ENCODE results near the gene GUCY2C.

Gene GUCY2C

DNA sequence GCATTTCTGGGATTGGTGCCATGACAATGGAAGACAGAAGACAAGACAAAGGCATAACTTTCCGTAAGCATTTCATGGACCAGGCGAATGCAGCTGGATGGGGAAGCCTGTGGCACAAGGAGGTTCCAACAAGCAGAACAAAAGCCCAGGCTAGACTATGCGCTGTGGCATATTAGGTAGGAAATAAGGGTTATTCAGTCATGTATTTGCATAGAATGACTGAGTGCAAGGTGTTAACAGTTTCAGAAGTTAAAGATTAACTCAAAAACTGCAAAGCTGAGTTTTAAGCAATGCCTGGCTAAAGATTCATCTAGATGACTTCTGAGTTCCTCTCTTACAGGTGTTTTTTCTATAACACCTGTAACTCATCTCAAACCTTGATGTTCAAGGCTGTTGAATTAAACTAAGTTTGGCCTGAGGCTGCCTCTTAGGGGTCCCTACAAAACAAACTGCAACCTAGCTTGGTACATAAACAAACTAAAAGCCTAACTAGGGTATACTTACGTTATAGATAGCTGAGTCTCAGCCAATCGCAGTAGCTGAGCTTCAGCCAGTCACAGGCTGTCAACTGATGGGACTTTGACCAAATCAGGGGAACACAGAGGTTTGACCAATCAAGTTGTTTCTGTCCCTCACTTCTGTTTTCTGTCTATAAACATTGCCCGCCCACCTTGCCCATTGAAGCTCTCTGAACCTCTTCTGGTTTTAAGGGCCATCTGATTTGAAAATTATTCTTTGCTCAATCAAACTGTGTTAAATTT is 76.5 kb downstream of the GUCY2C start:
- Histone ChIP-seq H2BK120ac (ENCODE audit: insufficient read depth, low read length, poor library complexity) (no peak overlapping the region), H3K79me2 (ENCODE audit: control insufficient read depth, insufficient read depth, low read length, poor library complexity) (no peaks in the 10 kb centered on the region), H3K79me1 (ENCODE audit: low read length) (no peaks in the 10 kb centered on the region), H3K9me3 (ENCODE audit: insufficient read depth, low read depth, low read length) (no peaks in the 10 kb centered on the region), H2AK5ac (ENCODE audit: low read length) (no peak overlapping the region), H2BK5ac (ENCODE audit: low read depth, low read length, poor library complexity) (no peak overlapping the region), H2BK12ac (ENCODE audit: low read length) (no peak overlapping the region), H3K4me3 (ENCODE audit: low read depth, low read length) (no peak overlapping the region), H3K4ac (ENCODE audit: low read depth, low read length) (no peak overlapping the region), H4K8ac (ENCODE audit: low read depth, low read length) (no peak overlapping the region), H2AFZ (ENCODE audit: insufficient read depth, low read length, poor library complexity) (no peak overlapping the region), H3K36me3 (ENCODE audit: control insufficient read depth in 1 of 2, insufficient read depth in 2 of 2, low read length in 2 of 2) (no peaks in the 10 kb centered on the region), H3K4me2 (ENCODE audit: low read length) (no peak overlapping the region), H3K4me1 (ENCODE audit: control insufficient read depth in 1 of 2, insufficient read depth in 2 of 2, low read length in 2 of 2) (no peaks in the 10 kb centered on the region), H3K27me3 (ENCODE audit: insufficient read depth, low read length) (no peaks in the 10 kb centered on the region), H4K91ac (ENCODE audit: low read depth, low read length) (no peak overlapping the region), H3K27ac (ENCODE audit: low read depth, low read length) (no peak overlapping the region), H3K9ac (ENCODE audit: low read length) (no peak overlapping the region), H3K14ac (ENCODE audit: low read length) (no peak overlapping the region), H4K12ac (ENCODE audit: low read depth, low read length) (no peak overlapping the region), H3K23ac (ENCODE audit: low read length) (no peak overlapping the region), H3K18ac (ENCODE audit: low read length) (no peak overlapping the region)
- DNase-seq, result no peak
- no CpG with 5 or more reads among the region's 6 CpGs for WGBS (ENCODE audit: extremely low coverage, insufficient coverage, insufficient read length)

DNA sequence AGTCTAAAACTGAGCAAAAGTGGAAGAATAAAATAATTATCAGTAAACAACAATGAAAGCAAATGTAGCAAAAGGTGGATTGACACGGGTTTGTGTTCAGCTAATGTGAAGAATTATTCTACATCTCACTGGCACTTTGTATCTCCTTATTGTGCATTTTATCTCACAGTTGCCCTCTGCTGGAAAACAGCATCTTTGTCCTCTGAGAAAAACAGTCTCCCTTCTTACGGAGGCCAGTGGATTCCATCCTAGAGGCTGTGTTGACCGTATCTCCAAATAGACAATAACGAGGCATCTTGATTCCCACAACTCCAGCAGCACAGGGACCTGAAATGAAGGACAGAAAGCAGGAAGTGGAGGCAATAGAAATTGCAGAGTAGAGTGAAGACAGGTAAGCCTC is 77.4 kb downstream of the GUCY2C start:
- no peaks in the 10 kb centered on the region for H3K79me2 ChIP-seq (ENCODE audit: control insufficient read depth, insufficient read depth, low read length, poor library complexity)
- no peak overlapping the region for H4K91ac ChIP-seq (ENCODE audit: low read depth, low read length)
- H2BK12ac ChIP-seq (ENCODE audit: low read length), result no peak overlapping the region
- no peak overlapping the region for H2BK5ac ChIP-seq (ENCODE audit: low read depth, low read length, poor library complexity)
- no peak overlapping the region for H4K8ac ChIP-seq (ENCODE audit: low read depth, low read length)
- no peak overlapping the region for H3K14ac ChIP-seq (ENCODE audit: low read length)
- H3K4ac ChIP-seq (ENCODE audit: low read depth, low read length), result no peak overlapping the region
- H3K9ac ChIP-seq (ENCODE audit: low read length), result no peak overlapping the region
- no CpG with 5 or more reads among the region's 4 CpGs for WGBS (ENCODE audit: extremely low coverage, insufficient coverage, insufficient read length)
- no peak overlapping the region for H3K18ac ChIP-seq (ENCODE audit: low read length)
- no peak overlapping the region for H2AFZ ChIP-seq (ENCODE audit: insufficient read depth, low read length, poor library complexity)
- no peak overlapping the region for H3K4me2 ChIP-seq (ENCODE audit: low read length)
- no peaks in the 10 kb centered on the region for H3K4me1 ChIP-seq (ENCODE audit: control insufficient read depth in 1 of 2, insufficient read depth in 2 of 2, low read length in 2 of 2)
- H3K4me3 ChIP-seq (ENCODE audit: low read depth, low read length), result no peak overlapping the region
- no peaks in the 10 kb centered on the region for H3K27me3 ChIP-seq (ENCODE audit: insufficient read depth, low read length)
- H3K27ac ChIP-seq (ENCODE audit: low read depth, low read length), result no peak overlapping the region
- no peak overlapping the region for H3K23ac ChIP-seq (ENCODE audit: low read length)
- H3K9me3 ChIP-seq (ENCODE audit: insufficient read depth, low read depth, low read length), result no peaks in the 10 kb centered on the region
- no peaks in the 10 kb centered on the region for H3K79me1 ChIP-seq (ENCODE audit: low read length)
- no peak overlapping the region for H2BK120ac ChIP-seq (ENCODE audit: insufficient read depth, low read length, poor library complexity)
- H4K12ac ChIP-seq (ENCODE audit: low read depth, low read length), result no peak overlapping the region
- no peaks in the 10 kb centered on the region for H3K36me3 ChIP-seq (ENCODE audit: control insufficient read depth in 1 of 2, insufficient read depth in 2 of 2, low read length in 2 of 2)
- no peak overlapping the region for H2AK5ac ChIP-seq (ENCODE audit: low read length)
- DNase-seq, result peak; percentile 17 to 52

DNA sequence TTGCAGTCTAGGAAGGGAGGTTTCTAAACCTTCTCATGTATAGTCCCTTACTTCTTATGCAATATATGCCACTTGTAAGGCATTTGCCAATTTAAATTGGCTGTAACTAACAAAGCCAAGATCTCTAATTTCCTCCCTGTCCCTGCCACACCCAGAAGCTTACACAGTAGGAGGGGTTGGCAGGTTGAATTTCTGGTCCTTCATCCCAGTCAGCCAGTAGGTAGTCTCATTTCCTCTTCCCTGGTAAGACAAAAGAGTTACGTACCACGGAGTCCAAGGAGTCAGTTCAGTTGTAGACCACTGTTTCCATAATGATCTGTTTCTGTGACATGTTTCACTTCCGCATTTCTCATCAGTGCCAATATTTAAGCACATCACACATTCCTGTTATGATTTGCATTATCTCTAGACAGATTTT is 81.7 kb downstream of the GUCY2C start:
- Histone ChIP-seq H3K9ac (ENCODE audit: low read length) (no peak overlapping the region), H4K12ac (ENCODE audit: low read depth, low read length) (no peak overlapping the region), H3K27me3 (ENCODE audit: insufficient read depth, low read length) (no peaks in the 10 kb centered on the region), H3K4ac (ENCODE audit: low read depth, low read length) (no peak overlapping the region), H2AFZ (ENCODE audit: insufficient read depth, low read length, poor library complexity) (no peak overlapping the region), H3K18ac (ENCODE audit: low read length) (no peak overlapping the region), H2BK5ac (ENCODE audit: low read depth, low read length, poor library complexity) (no peak overlapping the region), H4K91ac (ENCODE audit: low read depth, low read length) (no peak overlapping the region), H3K4me2 (ENCODE audit: low read length) (no peak overlapping the region), H3K36me3 (ENCODE audit: control insufficient read depth in 1 of 2, insufficient read depth in 2 of 2, low read length in 2 of 2) (no peaks in the 10 kb centered on the region), H3K4me3 (ENCODE audit: low read depth, low read length) (no peak overlapping the region), H3K23ac (ENCODE audit: low read length) (no peak overlapping the region), H3K4me1 (ENCODE audit: control insufficient read depth in 1 of 2, insufficient read depth in 2 of 2, low read length in 2 of 2) (no peaks in the 10 kb centered on the region), H2AK5ac (ENCODE audit: low read length) (no peak overlapping the region), H4K8ac (ENCODE audit: low read depth, low read length) (no peak overlapping the region), H2BK120ac (ENCODE audit: insufficient read depth, low read length, poor library complexity) (no peak overlapping the region), H3K27ac (ENCODE audit: low read depth, low read length) (no peak overlapping the region), H3K79me1 (ENCODE audit: low read length) (no peaks in the 10 kb centered on the region), H3K79me2 (ENCODE audit: control insufficient read depth, insufficient read depth, low read length, poor library complexity) (no peaks in the 10 kb centered on the region), H2BK12ac (ENCODE audit: low read length) (no peak overlapping the region), H3K9me3 (ENCODE audit: insufficient read depth, low read depth, low read length) (no peaks in the 10 kb centered on the region), H3K14ac (ENCODE audit: low read length) (no peak overlapping the region)
- WGBS (ENCODE audit: extremely low coverage, insufficient coverage, insufficient read length), result no CpG with 5 or more reads among the region's 3 CpGs
- no peak for DNase-seq

DNA sequence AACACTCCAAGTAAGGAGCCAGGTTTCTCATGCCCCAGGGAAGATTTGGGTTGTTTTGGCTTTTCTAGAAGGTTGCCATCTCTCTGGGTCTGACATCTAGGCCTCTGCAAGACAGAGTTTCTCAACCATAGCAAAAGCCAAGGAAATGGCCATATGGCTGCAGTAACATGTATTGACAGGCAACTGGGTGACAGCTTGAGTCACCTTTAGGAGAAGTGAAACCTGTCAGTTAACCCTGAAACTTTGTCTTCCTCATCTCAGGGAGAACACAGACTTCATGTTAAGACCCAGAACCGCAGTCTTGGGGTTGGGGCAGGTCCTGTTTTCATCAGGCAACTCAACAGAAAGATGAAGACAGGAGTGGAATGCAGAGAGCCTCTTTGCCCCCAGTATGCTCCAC is 82.7 kb downstream of the GUCY2C start:
- Histone ChIP-seq H3K79me2 (ENCODE audit: control insufficient read depth, insufficient read depth, low read length, poor library complexity) (no peaks in the 10 kb centered on the region), H2BK12ac (ENCODE audit: low read length) (no peak overlapping the region), H2BK5ac (ENCODE audit: low read depth, low read length, poor library complexity) (no peak overlapping the region), H3K27me3 (ENCODE audit: insufficient read depth, low read length) (no peaks in the 10 kb centered on the region), H3K27ac (ENCODE audit: low read depth, low read length) (no peak overlapping the region), H4K8ac (ENCODE audit: low read depth, low read length) (no peak overlapping the region), H3K79me1 (ENCODE audit: low read length) (no peaks in the 10 kb centered on the region), H3K14ac (ENCODE audit: low read length) (no peak overlapping the region), H2BK120ac (ENCODE audit: insufficient read depth, low read length, poor library complexity) (no peak overlapping the region), H3K36me3 (ENCODE audit: control insufficient read depth in 1 of 2, insufficient read depth in 2 of 2, low read length in 2 of 2) (no peaks in the 10 kb centered on the region), H3K4ac (ENCODE audit: low read depth, low read length) (no peak overlapping the region), H3K18ac (ENCODE audit: low read length) (no peak overlapping the region), H3K4me3 (ENCODE audit: low read depth, low read length) (no peak overlapping the region), H2AFZ (ENCODE audit: insufficient read depth, low read length, poor library complexity) (no peak overlapping the region), H2AK5ac (ENCODE audit: low read length) (no peak overlapping the region), H3K9ac (ENCODE audit: low read length) (no peak overlapping the region), H3K23ac (ENCODE audit: low read length) (no peak overlapping the region), H4K91ac (ENCODE audit: low read depth, low read length) (no peak overlapping the region), H3K4me2 (ENCODE audit: low read length) (no peak overlapping the region), H4K12ac (ENCODE audit: low read depth, low read length) (no peak overlapping the region), H3K4me1 (ENCODE audit: control insufficient read depth in 1 of 2, insufficient read depth in 2 of 2, low read length in 2 of 2) (no peaks in the 10 kb centered on the region), H3K9me3 (ENCODE audit: insufficient read depth, low read depth, low read length) (no peaks in the 10 kb centered on the region)
- no peak for DNase-seq
- no CpG with 5 or more reads among the region's 1 CpG for WGBS (ENCODE audit: extremely low coverage, insufficient coverage, insufficient read length)

Measured in trophoblast cell (in vitro differentiated cells and primary cell).